ENCODE data around the gene TSPAN9.

DNA sequence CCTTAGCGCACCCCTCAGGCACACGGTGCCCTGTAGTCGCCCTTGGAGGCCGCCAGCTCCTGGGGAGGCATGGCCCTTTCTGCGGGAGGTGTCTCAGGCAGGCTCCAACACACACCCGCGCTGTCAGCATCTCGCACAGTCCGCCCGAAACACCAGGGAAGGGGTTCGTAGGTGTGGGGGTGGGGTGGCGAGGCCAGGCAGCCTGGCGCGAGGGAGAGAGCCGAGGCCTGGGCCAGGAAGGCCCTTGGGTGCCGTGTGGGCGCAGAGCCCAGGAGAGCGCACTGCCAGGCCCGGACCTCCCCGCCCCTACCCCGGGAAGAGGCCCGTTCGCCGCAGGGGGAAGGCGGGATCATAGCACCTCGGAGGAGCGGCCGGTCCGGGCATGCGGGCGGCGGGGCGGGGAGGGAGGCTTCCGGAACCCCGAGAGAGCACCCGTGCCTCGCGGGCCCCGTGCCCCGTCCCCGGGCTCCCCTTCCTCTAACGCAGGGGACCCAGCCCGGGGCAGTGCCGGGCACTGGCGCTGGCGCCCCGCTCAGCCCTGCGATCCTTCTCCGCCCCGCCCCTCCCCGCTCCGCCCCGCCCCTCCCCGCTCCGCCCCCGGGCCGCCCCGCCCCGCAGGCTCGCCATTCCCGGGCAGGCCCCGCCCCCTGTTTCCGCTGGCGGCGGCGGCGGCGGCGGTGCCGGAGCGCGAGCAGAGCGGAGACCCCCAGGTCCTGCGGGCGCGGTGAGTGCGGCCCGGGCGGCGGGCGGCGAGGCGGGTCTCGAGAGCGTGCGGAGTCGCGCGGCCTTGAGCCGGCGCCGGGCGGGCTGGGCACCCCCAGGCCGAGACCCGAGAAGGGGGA is at the start of gene TSPAN9:
- no peak for TF ChIP-seq CTCF (IDR thresholded peaks at IDR 0.05; ENCODE audit: insufficient read depth, low read depth, low read length)
- TF ChIP-seq EZH2 (IDR thresholded peaks at IDR 0.05; ENCODE audit: insufficient read depth, low read length) = no peak
